ENCODE data around the gene CTNNA3.

The CTNNA3 gene

DNA sequence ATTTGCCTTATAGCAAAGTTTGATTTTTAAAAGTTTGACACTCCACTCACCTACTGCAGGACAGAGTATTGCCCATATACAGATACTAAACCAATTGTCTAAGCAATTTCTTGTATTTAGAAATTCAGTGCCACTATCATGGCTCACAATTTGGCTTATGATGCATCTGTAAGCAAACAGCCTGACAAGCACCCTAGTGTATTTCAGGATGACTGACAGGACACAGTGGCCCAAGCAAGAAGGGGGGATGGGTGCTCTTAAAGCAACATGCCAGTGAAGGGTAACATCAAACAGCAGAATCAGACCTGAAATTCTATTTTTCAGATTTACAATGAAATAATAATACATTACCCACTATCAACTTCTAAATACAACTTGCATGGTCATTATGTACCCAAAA, 30.5 kb downstream of the CTNNA3 start:
- DNase-seq (ENCODE audit: low read depth in 2 of 2) = no peak

DNA sequence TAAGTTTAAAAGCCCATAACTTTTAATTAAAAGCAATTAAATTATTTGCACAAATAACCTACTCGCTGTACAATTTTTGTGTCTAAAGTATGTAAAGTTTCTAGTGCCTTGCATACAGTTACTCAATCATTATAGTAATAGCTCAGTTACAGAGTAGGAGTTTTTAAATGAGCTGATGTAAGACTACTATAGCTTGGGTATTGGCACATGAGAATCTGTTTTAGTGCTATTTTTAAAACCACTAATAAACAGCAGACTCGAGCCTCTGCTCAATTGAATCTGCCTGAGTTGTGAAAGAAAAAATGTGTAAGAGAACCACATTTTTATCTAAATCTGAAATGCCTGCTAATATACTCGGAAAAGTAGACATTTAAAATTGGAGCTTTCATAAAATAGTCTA, 31.1 kb downstream of the CTNNA3 start:
- no peak for DNase-seq (ENCODE audit: low read depth in 2 of 2)

DNA sequence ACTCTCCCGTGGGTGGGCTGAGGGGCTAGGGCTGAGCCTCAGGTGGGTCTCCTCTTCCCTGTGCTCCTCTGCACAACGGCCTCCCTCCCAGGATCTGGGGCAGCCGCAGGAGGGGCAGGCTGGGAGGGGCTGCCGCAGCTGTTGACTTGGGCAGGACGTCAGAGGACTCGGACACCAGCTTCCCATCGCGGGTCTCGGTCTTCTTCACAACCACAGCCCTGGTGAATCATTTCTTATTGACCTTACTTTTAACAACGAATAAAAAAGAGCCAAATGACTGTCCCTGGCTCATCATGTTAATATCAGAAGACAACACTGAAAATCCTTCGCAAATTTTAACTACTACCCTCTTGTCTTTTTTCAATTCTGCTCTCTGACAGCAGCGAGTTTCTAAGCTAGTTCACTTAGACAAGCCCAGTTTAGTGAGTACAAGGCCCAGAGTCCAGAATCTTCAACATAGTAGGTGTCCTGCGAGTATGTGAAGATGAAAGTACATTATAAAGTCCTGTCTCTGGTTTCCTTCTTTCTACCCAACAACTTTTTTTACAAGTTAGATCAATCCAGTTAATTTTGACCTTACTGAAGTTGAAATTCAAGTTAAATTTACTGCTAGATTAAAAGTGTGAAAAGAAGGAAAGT, 32.4 kb downstream of the CTNNA3 start:
- DNase-seq (ENCODE audit: low read depth in 2 of 2) = no peak

DNA sequence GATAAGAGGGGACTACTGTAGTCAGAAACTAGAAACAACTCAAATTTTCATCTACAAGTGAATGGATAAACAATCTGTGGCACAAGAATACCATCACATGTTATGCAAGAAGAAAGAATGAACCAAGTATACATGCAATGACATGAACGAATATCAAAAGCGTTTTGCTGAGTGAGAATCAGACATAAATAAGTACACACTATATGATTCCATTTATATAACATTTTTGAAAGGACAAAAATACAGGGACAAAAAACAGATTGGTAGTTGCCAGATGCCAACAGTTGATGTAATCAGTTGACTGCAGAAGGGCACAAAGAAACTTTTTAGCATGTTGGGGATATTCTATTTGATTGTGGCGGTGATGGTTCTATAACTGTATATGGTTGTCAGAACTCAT, 33.6 kb downstream of the CTNNA3 start:
- no peak for DNase-seq (ENCODE audit: low read depth in 2 of 2)

DNA sequence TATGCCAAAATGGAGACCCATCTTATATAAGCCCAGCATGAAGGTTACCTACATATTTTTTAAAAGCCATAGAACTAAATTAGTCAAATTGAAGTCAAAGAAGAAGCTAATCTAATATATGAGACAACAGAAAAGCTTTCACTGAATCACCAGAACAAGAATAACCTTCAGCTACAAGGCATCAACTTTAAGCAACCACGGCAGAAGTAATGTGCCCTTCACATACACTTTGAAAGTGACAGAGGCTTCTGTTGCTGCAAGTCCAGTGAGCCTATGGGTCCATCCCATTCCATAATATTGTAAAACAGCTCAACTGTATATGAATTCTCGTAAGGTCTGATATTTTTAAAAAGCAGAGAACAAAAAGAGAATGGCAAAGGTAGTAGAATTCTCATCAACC, 36.5 kb downstream of the CTNNA3 start:
- DNase-seq (ENCODE audit: low read depth in 2 of 2) = no peak

DNA sequence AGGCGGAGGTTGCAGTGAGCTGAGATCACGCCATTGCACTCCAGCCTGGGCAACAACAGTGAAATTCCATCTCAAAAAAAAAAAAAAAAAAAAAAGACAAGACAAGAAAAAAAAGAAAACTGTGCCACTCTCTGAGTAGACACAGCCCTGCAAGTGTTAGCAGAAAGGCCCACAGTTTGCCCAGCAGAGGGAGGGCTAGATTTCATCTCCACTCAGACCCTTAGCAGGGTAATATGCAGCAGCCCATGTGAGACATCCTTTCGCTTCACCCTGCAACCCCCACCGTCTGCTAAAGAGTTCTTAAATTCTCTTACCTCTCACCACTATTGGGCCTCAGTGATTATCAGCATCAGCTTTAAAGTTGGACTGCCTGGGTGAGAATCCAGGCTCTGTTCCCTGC, 38.2 kb downstream of the CTNNA3 start:
- no peak for DNase-seq (ENCODE audit: low read depth in 2 of 2)

DNA sequence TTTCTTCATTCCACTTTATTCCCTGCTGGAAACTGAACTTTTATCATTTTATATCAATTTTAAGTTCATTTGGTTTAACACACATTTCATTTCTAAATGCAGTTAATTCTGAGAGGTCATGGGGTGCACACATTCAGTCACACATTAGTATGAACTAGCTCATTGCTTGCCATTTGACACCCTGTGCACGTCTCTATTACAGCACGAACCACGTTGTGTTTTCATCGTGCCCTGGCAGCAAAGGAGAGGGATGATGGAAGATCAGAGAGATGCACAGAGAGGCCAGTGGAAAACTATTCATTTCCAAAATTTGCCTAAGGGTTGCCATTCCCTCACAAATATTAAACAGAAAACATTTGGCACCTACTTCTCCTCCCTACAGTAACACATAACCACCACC, 45.4 kb downstream of the CTNNA3 start:
- no peak for DNase-seq (ENCODE audit: low read depth in 2 of 2)

DNA sequence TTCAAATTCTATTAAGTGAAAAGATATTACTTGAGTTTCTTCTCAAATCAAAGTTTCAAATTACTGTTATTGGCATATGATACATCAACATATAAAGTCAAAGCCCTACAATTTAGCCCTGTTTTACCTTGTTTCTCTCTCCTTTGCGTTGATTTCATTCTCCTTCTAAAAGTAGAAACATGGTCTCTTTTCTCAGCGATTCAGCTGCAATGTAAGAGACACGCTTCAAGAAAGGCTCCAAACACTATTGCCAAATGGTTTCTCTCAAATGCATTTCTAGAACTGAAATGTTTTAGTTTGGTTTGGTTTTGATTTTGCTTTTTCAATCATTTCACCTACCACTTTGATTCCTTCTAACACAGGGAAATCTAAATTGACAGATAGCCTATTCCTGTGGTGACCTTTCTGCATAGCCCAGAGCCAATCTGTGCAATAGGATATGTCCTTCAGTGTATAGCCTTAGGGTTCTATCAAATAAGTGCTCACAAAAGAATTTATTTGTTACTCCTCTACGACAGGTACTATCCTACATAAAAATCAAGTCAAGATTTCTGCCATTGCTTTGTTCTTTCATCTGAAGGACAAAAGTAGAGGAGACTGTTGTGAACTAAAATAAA, 47.3 kb downstream of the CTNNA3 start:
- DNase-seq (ENCODE audit: low read depth in 2 of 2) = no peak

DNA sequence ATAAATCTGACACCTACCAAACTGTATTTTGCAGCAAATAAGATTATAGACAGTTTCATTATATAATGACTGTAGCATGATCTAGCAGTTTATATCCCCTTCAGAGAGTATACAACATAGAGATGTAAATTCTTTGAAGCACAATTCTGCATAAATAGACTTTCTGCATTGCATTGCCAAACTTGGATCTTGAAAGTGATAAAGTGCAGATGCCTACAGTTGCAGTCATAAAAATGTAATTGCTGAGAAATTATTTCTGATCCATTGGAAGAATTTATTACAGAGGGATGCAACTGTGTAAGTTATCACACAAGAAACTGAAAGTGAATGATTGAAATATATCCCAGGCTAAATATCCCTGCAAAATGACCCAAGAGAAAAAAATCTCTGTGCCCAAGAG, 65.1 kb downstream of the CTNNA3 start:
- no peak for DNase-seq (ENCODE audit: low read depth in 2 of 2)

DNA sequence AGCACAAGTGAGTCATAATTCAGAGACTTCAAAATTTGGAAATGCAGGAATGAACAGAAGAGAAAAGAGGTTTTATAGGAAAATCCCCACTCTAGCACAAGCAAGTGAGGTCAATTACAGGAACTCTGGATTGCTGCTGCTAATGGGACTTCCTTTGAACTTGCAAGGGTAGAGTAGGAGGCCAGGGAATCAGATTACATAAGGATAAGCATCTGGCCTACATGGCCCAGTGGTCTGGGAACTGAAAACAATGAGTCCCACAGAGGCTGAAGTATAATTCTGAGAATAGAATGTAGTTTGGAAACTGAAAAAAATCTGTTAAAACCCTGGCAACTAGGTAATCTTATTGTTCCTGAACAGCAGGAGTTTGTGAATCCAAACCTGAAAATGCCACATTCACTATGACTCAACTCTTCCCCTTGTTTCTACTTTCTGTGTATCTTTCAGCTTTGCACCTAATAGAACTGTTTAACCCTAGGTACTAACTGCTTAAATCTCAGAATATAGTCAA, 66.5 kb downstream of the CTNNA3 start:
- DNase-seq (ENCODE audit: low read depth in 2 of 2) = no peak

DNA sequence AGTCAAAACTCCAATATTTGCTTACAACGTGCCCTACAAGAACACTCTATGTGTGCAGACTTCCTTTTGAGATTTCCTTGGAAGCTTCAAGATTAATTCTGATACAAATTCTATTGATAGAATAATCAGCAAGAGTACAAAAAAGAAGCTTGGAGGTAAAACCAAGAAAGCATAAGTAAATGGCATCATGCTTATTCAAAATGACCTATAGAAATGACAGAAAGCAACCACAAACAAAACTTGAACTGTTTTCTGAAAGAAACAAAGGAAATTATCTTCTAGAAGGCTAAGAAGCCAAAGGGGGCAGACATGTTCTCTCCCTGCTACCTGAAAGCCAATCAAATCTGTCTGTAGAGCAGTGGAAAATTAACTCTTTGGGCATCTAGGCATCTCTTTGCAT, 73.0 kb downstream of the CTNNA3 start:
- no peak for DNase-seq (ENCODE audit: low read depth in 2 of 2)

DNA sequence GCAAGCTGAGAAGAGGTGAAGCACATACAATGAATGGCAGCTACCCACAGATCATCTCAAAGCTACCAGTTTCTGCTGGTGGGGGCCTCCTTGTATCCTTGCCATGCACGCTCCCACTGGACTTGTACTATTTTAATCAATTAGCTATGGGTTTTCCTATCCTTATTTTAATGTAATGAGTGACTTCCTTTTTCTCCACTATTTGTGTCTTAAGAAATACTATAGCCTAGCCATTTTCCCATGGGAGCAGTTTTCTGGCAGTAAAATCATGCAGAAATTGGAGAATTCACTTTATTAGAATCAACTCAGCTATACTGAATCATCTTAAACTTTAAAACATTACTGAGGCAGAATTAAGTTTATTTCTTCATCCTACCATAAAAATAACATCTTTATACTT, 73.5 kb downstream of the CTNNA3 start:
- DNase-seq (ENCODE audit: low read depth in 2 of 2) = no peak

DNA sequence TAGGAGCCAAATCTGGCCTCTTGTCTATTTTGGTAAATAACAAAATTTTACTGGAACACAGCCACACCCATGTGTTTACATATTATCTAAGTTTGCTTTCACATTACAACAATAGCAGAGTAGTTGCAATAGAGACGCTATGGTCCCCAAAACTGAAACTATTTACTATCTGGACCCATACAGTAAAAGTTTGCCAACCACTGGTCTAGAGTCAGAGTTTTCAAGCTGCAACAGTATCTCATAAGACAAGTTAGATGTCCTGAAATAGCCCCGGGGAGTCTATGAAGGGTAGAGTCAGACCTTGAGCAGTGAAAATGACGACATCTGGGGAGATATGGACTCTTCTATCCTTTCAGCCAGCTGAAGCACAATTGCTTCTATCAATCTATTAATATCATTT, 74.2 kb downstream of the CTNNA3 start:
- DNase-seq (ENCODE audit: low read depth in 2 of 2) = no peak

DNA sequence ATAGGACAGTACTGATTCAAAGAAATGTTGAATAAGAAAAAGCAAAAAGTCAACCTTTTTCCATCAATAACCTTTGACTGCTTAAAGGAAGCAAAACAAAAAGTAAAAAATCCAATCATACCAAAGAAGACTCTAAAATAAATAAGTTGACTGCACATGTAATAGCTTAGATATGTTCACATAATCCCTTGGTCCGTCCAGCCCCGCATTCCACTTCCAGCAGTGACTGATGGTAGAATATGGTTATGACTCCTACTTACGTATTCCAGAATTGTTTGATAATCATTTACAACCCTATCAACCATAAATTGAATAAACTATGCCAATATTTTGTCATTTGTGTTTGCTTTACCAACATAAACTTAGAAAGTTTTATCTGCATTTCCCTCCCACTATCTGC, 77.9 kb downstream of the CTNNA3 start:
- DNase-seq (ENCODE audit: low read depth in 2 of 2) = no peak

DNA sequence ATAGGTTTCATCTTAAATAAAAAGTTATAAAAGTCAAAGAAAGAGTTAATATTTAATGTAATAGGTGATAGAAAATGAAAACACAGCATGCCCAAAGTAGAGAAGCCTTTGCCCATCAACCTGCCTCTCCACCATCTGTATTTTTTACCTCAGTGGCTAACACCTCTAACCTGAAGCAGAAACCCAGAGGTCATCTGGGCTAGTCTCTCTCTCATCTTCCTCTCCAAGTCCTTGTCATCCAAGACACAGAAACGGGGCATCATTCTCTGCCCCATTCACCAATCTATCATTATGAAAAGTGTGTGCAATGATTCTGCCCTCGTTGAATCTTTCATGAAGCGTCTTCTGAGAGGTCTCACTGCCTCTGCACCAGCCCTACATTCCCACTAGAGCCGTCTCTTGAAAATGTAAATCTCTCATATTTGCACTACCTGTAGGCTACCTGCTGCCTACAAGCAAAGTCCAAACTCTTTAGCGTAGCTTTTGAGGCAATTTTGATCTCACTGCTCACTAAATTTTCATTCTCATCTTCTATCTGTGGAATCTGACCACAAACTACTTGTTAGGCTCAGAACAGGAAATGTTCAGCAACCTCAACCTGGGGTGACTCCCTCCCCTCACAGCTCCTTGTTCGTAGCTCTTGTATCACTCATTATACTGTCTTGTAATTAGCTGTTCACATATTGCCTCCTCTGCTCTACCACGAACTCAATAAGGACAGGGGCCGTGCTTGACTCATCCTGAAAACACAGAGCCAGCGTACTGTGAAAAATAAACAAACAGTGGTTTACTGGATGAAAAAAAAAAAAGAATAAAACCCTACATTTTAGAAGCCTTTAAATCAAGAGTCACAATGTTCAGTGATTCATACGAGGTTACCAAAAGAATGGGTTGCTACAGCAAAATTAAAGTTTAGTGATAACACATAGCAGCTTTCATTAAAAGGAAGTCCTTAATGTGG, 83.1 kb downstream of the CTNNA3 start:
- peak in 1 of 2 donors; percentile 3 for DNase-seq (ENCODE audit: low read depth in 2 of 2)

DNA sequence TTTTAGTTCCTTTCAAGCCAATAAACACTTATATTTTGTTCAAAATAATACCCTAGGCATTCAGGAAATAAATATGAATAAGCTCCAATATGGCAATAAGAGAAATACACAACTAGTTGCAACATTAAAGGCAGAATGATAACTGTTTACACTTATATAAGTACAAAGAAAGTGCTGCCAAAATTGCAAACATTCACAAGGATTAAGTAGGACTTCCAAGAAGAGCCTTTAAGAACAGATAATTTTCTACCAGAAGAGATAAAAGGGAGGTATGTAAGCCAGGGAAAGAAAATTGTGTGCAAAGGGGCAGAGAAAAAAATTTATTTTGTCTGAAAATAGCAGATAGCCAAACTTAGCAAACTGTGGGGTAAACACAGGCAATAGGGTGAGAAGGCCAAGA, 83.8 kb downstream of the CTNNA3 start:
- no peak for DNase-seq (ENCODE audit: low read depth in 2 of 2)

DNA sequence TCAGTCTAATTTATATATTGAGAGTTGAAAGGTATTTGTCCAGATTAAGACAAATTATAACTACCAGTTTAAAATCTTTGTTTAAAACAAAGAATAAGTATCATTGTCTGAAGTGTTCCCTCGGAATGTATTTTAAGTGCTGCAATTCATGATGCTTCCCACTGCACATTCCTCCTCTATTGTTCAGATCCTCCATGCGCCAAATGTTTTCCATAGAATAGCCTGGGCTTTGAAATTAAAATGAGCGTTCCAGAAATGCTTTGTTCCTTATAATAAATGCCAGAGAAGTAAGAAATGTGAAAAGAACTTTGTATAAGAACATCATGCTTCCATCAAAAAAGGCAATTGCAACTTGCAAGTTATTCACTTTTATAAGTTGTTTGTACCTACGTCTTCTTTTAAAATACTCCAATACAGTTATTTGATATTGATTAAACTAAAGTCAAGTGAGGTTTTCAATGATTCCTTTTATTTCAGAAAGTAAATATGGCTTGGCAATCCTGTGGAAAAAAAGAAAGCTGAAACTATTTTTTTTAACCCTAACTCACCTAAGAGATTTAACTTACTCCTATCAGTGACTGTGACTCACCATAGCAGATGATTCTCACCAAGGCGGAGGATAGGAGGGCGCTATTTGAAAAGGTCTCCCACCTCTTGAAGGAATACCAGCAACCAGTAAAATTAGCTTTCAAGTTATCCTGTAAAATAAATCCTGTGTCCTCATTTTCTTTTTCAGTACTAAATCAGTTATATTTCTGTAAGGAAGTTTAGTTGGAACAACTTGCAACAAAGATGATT, 85.8 kb downstream of the CTNNA3 start:
- DNase-seq (ENCODE audit: low read depth in 2 of 2) = no peak

DNA sequence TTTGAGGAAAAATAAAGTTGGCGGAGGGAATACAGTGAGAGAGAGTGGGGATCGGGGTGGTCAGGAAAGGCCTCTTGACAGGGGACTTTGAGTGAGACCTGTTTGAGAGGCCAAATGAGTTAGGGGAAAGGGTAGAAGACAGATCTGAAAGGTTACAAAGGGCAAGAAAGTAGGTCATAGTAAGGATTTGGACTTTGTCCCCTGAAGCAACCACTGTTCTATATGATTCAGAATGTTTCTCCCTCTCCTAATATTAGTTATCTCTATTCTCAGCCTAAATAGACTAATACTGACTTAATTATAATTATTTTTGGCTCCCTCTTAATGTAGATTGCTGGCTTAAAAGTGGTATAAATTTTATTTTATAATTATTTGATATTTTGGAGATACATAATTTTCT, 88.0 kb downstream of the CTNNA3 start:
- DNase-seq (ENCODE audit: low read depth in 2 of 2) = no peak

DNA sequence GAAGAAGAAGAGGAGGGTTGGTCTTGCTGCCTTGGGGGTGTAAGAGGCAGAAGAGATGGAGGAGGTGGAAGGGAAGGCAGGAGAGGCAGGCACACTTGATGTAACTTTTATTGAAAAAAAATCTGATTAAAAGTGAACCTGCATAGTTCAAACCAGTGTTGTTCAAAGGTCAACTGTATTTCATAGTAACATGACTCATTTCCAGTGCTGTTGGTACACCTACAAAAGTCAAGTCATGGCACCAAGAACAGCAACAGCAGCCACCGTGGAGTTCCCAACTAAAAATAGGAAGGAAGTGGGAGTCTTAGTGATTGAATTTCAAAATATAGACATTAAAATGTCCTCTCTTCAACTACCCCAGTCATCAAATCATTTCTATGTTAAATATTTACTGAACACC, 88.5 kb downstream of the CTNNA3 start:
- DNase-seq (ENCODE audit: low read depth in 2 of 2) = no peak

DNA sequence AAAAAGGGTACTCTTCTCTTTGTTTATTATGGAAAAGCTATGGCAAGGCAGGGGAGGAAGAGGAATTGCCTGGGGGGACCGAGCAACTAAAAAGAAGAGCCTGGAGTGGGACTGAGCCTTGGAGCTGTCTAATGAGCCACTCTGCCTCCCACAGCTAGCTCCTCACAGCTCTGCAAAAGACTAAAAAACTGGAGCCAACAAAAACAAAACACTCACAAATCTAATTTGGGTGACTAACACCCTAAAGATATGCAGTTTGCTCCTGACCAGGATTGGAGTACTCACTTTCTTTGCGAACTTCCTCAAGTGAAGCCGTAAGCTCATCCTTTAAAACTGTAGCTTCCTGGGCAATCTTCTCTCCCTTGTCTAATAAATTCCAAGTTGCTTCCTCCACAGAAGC, 89.4 kb downstream of the CTNNA3 start:
- DNase-seq (ENCODE audit: low read depth in 2 of 2) = no peak

DNA sequence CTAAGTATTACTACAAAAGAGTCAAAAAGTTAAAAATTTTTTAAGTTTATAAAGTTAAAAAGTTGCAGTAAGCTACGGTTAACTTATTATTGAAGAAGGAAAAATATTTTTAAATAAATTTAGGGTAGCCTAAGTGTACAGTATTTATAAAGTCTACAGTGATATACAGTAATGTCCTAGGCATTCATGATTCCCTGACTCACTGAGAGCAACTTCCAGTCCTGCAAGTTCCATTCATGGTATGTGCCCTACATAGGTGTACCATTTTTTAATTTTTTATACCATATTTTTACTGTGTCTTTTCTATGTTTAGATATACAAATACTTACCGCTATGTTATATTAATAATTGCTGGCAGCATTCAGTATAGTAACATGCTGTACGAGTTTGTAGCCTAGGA, 92.3 kb downstream of the CTNNA3 start:
- no peak for DNase-seq (ENCODE audit: low read depth in 2 of 2)

DNA sequence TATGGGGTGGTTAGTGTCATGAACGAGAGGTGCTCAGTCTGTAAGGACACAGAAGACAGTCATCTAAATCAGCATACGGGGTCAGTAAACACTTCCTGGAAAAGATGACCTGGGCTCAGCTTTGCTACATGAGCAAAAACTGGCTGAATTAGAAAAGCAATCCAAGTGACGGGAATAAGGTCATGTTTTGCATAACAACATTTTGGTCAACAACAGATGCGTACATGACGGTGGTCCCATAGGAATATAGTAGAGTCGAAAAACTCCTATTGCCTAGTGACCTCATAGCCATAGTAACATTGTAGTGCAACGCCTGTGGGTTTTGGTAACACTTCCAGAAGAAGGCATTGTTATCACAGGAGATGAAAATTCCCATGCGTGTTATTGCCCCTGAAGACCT, 92.9 kb downstream of the CTNNA3 start:
- DNase-seq (ENCODE audit: low read depth in 2 of 2) = no peak

Measured in stimulated activated CD8-positive, alpha-beta memory T cell treated with anti-CD3 and anti-CD28 coated beads, Interleukin-7, amount 100 ng/mL, for 1 hour (primary cell).